ENCODE measurements around the gene ZBTB25. TPM values are rescaled to one million over a fixed set of nuclear protein-coding genes. Genes with fewer than 3 reads are reported as not detected.

Gene ZBTB25
- total and polyA plus RNA-seq, 10 of the 15 experiments (the other 5 are each of a cell fraction or from before 2014, with no cell fraction given) = 4.1 to 33.9 (median 9.7) TPM

DNA sequence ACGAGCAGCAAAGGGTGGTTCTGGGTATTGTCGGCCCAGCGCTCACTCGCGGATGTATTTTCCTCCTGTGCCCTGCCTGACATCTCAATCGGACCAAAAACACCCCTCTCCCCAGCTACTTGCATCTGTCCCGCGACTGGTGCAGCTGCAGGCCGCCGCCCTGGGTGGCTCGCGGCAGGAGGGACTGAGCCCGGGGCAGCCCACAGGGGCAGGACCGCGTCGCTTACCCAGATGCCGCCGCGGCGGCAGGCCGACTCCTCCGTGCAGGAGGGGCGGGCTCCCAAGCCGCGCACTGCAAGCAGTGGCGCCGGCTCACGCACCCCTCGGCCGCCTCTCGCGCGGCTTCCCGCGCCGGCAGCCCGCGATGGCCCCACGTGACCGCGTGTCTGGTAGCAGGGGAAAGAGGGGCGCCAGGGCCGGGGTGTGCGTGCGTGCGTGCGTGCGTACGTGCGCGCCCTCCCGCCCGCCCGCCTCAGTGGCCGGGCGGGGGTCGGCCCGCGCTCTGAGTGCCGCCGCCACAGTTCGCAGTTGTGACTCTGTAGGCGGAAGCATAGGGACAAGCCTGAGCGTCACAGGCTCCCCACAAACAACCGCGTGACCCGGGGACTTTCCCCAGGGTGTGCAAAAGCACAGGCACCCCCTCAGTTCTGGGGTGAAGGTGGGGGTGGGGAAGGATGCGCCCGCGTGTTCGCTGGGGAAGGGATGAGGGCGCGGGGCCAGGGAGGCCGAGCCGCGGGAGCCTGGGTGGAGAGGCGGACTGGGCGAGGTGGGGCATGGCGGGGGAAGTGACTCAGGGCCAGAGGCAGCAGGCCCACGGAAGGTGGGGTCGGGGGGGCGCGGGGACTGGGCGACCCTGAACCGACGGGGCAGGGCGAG is at the start of gene ZBTB25 (continued):
- TF ChIP-seq, protein P1, sequence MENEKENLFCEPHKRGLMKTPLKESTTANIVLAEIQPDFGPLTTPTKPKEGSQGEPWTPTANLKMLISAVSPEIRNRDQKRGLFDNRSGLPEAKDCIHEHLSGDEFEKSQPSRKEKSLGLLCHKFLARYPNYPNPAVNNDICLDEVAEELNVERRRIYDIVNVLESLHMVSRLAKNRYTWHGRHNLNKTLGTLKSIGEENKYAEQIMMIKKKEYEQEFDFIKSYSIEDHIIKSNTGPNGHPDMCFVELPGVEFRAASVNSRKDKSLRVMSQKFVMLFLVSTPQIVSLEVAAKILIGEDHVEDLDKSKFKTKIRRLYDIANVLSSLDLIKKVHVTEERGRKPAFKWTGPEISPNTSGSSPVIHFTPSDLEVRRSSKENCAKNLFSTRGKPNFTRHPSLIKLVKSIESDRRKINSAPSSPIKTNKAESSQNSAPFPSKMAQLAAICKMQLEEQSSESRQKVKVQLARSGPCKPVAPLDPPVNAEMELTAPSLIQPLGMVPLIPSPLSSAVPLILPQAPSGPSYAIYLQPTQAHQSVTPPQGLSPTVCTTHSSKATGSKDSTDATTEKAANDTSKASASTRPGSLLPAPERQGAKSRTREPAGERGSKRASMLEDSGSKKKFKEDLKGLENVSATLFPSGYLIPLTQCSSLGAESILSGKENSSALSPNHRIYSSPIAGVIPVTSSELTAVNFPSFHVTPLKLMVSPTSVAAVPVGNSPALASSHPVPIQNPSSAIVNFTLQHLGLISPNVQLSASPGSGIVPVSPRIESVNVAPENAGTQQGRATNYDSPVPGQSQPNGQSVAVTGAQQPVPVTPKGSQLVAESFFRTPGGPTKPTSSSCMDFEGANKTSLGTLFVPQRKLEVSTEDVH (IDR thresholded peaks at IDR 0.05; ENCODE audit: low read depth, partially characterized antibody) = no peak
- TF ChIP-seq, protein P2, sequence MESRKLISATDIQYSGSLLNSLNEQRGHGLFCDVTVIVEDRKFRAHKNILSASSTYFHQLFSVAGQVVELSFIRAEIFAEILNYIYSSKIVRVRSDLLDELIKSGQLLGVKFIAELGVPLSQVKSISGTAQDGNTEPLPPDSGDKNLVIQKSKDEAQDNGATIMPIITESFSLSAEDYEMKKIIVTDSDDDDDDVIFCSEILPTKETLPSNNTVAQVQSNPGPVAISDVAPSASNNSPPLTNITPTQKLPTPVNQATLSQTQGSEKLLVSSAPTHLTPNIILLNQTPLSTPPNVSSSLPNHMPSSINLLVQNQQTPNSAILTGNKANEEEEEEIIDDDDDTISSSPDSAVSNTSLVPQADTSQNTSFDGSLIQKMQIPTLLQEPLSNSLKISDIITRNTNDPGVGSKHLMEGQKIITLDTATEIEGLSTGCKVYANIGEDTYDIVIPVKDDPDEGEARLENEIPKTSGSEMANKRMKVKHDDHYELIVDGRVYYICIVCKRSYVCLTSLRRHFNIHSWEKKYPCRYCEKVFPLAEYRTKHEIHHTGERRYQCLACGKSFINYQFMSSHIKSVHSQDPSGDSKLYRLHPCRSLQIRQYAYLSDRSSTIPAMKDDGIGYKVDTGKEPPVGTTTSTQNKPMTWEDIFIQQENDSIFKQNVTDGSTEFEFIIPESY (IDR thresholded peaks at IDR 0.05) = no peak
- no peak for TF ChIP-seq ZNF384 (IDR thresholded peaks at IDR 0.05; ENCODE audit: borderline replicate concordance, low read depth, low read length)
- TF ChIP-seq, protein P3, sequence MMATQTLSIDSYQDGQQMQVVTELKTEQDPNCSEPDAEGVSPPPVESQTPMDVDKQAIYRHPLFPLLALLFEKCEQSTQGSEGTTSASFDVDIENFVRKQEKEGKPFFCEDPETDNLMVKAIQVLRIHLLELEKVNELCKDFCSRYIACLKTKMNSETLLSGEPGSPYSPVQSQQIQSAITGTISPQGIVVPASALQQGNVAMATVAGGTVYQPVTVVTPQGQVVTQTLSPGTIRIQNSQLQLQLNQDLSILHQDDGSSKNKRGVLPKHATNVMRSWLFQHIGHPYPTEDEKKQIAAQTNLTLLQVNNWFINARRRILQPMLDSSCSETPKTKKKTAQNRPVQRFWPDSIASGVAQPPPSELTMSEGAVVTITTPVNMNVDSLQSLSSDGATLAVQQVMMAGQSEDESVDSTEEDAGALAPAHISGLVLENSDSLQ (IDR thresholded peaks at IDR 0.05) = no peak; the same call in 1 of the 2 replicates
- 0 out of 2 replicates have a peak, but pooled peaks have one; percentile 54 for TF ChIP-seq MEF2A (IDR thresholded peaks at IDR 0.05; ENCODE audit: insufficient read depth, low read depth, low read length)
- peak; percentile 36; the same call in 1 of the 3 replicates for TF ChIP-seq POU2F2 (IDR thresholded peaks at IDR 0.05; ENCODE audit: borderline replicate concordance, low read depth, low read length)
- no peak; the same call in 1 of the 2 replicates for TF ChIP-seq ASH2L (IDR thresholded peaks at IDR 0.05; ENCODE audit: borderline replicate concordance, low read depth)
- no peak for TF ChIP-seq SUPT20H (IDR thresholded peaks at IDR 0.05; ENCODE audit: borderline replicate concordance, control insufficient read depth, low read depth, low read length)
- TF ChIP-seq IRF4 (IDR thresholded peaks at IDR 0.05; ENCODE audit: low read depth, low read length) = no peak
- TF ChIP-seq CHD2 (IDR thresholded peaks at IDR 0.05; ENCODE audit: borderline replicate concordance, low read depth, low read length) = peak; percentile 97
- TF ChIP-seq, protein P4, sequence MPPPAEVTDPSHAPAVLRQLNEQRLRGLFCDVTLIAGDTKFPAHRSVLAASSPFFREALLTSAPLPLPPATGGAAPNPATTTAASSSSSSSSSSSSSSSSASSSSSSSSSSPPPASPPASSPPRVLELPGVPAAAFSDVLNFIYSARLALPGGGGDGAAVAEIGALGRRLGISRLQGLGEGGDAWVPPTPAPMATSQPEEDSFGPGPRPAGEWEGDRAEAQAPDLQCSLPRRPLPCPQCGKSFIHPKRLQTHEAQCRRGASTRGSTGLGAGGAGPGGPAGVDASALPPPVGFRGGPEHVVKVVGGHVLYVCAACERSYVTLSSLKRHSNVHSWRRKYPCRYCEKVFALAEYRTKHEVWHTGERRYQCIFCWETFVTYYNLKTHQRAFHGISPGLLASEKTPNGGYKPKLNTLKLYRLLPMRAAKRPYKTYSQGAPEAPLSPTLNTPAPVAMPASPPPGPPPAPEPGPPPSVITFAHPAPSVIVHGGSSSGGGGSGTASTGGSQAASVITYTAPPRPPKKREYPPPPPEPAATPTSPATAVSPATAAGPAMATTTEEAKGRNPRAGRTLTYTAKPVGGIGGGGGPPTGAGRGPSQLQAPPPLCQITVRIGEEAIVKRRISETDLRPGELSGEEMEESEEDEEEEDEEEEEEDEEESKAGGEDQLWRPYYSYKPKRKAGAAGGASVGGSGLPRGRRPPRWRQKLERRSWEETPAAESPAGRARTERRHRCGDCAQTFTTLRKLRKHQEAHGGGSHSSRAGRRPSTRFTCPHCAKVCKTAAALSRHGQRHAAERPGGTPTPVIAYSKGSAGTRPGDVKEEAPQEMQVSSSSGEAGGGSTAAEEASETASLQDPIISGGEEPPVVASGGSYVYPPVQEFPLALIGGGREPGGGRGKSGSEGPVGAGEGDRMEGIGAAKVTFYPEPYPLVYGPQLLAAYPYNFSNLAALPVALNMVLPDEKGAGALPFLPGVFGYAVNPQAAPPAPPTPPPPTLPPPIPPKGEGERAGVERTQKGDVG (CRISPR knock-in tag; IDR thresholded peaks at IDR 0.05) = no peak
- no peak for TF ChIP-seq ZNF622 (IDR thresholded peaks at IDR 0.05)
- peak; percentile 84; the same call in 1 of the 2 replicates for TF ChIP-seq RCOR1 (conservative IDR thresholded peaks at IDR 0.05; ENCODE audit: low read depth, low read length)
- TF ChIP-seq ZZZ3 (IDR thresholded peaks at IDR 0.05; ENCODE audit: control insufficient read depth, insufficient read length, low read depth) = no peak
- TF ChIP-seq FOXK2 (IDR thresholded peaks at IDR 0.05) = no peak
- TF ChIP-seq LARP7 (IDR thresholded peaks at IDR 0.05) = peak; percentile 97
- no peak for TF ChIP-seq SREBF1 (IDR thresholded peaks at IDR 0.05; ENCODE audit: low read length)

Measured in GM12878 (cell line).